Measurements from ENCODE around the gene ANKMY1.

Gene ANKMY1

DNA sequence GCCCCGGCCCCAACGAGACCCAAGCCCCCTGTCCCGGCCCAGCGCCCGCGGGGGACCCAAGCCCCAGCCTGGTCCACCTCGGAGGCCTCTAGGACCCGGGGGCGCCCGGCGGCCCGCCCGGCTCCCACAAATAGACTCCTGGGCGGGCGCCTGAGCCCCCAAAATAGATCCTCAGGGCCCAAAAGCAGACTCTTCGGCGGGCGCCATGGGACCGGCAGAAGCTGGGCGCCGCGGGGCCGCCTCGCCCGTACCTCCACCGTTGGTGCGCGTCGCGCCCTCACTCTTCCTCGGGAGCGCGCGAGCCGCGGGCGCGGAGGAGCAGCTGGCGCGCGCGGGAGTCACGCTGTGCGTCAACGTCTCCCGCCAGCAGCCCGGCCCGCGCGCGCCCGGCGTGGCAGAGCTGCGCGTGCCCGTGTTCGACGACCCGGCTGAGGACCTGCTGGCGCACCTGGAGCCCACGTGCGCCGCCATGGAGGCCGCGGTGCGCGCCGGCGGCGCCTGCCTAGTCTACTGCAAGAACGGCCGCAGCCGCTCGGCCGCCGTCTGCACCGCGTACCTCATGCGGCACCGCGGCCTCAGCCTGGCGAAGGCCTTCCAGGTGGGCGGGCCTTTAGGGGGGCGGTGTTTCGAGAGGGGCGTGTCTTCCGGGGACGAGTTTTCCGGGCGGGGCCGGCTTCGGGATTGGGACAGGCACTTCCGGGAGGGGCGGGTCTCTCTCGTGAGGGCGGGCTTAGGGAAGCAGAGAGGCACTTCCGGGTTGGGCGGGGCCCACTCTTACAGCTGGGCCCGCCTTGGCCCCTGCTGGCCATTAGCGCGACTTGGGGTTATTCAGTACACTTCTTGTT, 2.9 kb upstream of the ANKMY1 start:
- Histone ChIP-seq H3K27me3 (ENCODE audit: control insufficient read depth, insufficient read depth, low read length, poor library complexity, severe bottlenecking) (peaks cover 28% of the 10 kb centered on the region), H3K36me3 (ENCODE audit: control insufficient read depth, insufficient read depth, low read length) (no peaks in the 10 kb centered on the region), H3K27ac (ENCODE audit: insufficient read depth, low read depth, low read length, poor library complexity, severe bottlenecking) (peak overlapping the region; percentile 47), H3K4me3 (ENCODE audit: insufficient read depth, low read depth, low read length) (peak overlapping the region; percentile 74), H3K4me1 (ENCODE audit: control insufficient read depth, insufficient read depth, low read length) (peaks cover under 1% of the 10 kb centered on the region), H3K9me3 (ENCODE audit: control insufficient read depth, low read length) (no peaks in the 10 kb centered on the region)
- WGBS, 2 experiments, result 0% methylated on average over 101 of the region's 101 CpGs

DNA sequence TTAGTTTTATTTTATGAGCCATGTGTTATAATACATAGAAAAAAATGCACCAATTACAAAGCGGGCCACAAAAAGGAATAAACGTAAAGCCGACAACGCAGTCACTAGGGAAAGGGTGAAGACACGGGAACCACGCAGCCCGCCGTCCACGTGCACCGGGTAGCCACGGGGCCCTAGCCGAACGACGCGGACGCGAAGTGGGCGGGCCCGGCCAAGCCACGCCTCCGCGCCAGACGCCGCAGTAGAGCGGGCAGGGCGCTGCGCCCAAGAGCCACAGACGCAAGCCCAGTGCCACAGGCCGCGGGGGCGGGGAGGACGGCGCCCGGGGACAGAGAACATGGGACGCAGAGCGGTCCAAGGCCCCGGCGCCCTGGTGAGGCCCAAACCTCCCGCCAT, 2.3 kb upstream of the ANKMY1 start, which contains the start of gene DUSP28:
TSS of gene DUSP28 (plus strand) at position 274 of the 396 bp plus-strand sequence. CDS start 328 bp downstream, outside the sequence.
- peaks cover 28% of the 10 kb centered on the region for H3K27me3 ChIP-seq (ENCODE audit: control insufficient read depth, insufficient read depth, low read length, poor library complexity, severe bottlenecking)
- H3K27ac ChIP-seq (ENCODE audit: insufficient read depth, low read depth, low read length, poor library complexity, severe bottlenecking), result peak within 1 kb of the TSS; percentile 47
- WGBS, 2 experiments, result 1% methylated on average over 39 of the region's 39 CpGs
- H3K4me3 ChIP-seq (ENCODE audit: insufficient read depth, low read depth, low read length), result peak within 1 kb of the TSS; percentile 74
- no peaks in the 10 kb centered on the region for H3K36me3 ChIP-seq (ENCODE audit: control insufficient read depth, insufficient read depth, low read length)
- H3K4me1 ChIP-seq (ENCODE audit: control insufficient read depth, insufficient read depth, low read length), result no peaks in the 10 kb centered on the region
- H3K9me3 ChIP-seq (ENCODE audit: control insufficient read depth, low read length), result no peaks in the 10 kb centered on the region

DNA sequence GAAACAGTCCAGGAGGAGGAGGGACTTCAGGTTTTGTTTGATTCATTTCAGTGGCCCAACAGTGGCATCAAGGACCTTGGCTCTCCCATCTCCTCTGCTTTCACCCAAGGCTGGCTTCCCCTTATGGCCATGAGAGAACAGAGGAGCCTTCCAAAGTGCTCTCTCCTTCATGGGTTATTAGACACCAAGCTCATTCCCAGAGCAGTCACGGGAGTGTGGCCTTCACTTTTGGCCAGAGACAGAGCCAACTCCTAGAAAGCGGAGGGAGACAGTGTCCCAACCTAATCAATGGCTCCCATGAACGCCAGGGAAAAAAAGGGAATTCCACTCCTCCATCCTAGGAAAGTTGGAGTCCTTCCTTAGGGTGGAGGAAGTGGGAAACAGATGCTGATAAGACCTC, 1.5 kb upstream of the ANKMY1 start:
- no peaks in the 10 kb centered on the region for H3K4me1 ChIP-seq (ENCODE audit: control insufficient read depth, insufficient read depth, low read length)
- H3K4me3 ChIP-seq (ENCODE audit: insufficient read depth, low read depth, low read length), result no peak overlapping the region
- no peaks in the 10 kb centered on the region for H3K9me3 ChIP-seq (ENCODE audit: control insufficient read depth, low read length)
- no peak overlapping the region for H3K27ac ChIP-seq (ENCODE audit: insufficient read depth, low read depth, low read length, poor library complexity, severe bottlenecking)
- peaks cover 28% of the 10 kb centered on the region for H3K27me3 ChIP-seq (ENCODE audit: control insufficient read depth, insufficient read depth, low read length, poor library complexity, severe bottlenecking)
- WGBS, 2 experiments, result 92 to 94% methylated on average over 3 of the region's 3 CpGs
- H3K36me3 ChIP-seq (ENCODE audit: control insufficient read depth, insufficient read depth, low read length), result no peaks in the 10 kb centered on the region

DNA sequence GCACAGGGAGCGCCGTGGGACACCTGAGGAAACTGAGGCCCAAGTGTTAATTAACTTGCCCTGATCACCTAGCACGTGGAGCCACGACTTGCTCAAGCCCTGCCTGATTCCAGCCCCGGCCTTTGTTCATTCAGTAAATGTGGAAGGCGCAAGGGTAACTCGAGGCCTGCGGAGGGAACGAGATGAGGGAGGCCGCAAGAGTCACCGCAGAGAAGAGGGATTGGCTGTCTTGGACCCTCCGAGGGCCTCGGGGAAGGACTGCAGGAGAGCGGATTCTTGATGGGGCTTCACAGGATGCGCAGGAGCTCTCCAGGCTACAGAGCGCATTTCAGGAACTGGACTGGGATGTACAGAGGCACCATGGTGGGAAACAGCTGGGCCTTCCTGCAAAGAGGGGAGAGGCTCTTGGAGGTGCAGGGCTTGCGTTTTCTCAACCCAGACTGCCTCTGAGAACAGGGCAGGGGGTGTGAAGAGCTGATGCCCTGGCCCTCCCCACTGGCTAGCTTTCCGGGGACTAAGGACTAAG, 511 bp upstream of the ANKMY1 start:
- Histone ChIP-seq H3K27me3 (ENCODE audit: control insufficient read depth, insufficient read depth, low read length, poor library complexity, severe bottlenecking) (peaks cover 28% of the 10 kb centered on the region), H3K36me3 (ENCODE audit: control insufficient read depth, insufficient read depth, low read length) (no peaks in the 10 kb centered on the region), H3K4me3 (ENCODE audit: insufficient read depth, low read depth, low read length) (peak overlapping the region; percentile 25), H3K27ac (ENCODE audit: insufficient read depth, low read depth, low read length, poor library complexity, severe bottlenecking) (no peak overlapping the region), H3K9me3 (ENCODE audit: control insufficient read depth, low read length) (no peaks in the 10 kb centered on the region), H3K4me1 (ENCODE audit: control insufficient read depth, insufficient read depth, low read length) (no peaks in the 10 kb centered on the region)
- 67 to 71% methylated on average over 18 of the region's 18 CpGs for WGBS, 2 experiments

DNA sequence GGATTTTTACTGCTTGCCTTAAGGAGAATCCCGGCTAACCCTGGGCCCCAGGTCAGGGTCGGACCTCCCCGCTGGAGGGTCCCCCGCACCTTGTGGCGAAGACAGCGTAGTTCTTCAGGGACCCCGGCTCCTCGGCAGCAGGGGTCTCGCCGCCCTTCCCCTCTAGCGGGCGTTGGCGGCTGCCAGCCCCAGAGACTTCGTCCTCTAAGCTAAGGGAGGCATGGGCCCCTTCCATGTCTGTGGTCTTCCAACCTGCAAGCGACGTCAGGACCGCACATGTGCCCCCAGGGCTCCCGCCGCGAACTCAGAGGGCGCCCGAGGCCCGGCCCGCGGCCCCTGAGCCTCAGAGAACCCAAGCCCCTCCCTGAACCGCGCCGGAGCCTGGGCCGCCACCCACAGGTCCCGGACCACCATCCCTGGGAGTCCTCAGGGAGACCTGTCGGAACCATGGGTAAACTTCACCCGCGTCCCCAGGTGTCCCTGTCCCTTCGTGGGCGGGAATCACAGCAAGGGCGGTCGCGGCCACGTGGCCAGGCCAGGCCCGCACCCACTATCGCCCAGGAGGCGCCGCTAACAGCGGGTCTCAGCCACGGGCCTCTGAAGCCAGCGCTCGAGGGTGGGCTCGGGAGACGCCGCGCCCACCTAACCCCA, 562 bp downstream of the ANKMY1 start:
- Histone ChIP-seq H3K4me3 (ENCODE audit: insufficient read depth, low read depth, low read length) (peak overlapping the region; percentile 32), H3K36me3 (ENCODE audit: control insufficient read depth, insufficient read depth, low read length) (no peaks in the 10 kb centered on the region), H3K27me3 (ENCODE audit: control insufficient read depth, insufficient read depth, low read length, poor library complexity, severe bottlenecking) (peaks cover 28% of the 10 kb centered on the region), H3K4me1 (ENCODE audit: control insufficient read depth, insufficient read depth, low read length) (no peaks in the 10 kb centered on the region), H3K27ac (ENCODE audit: insufficient read depth, low read depth, low read length, poor library complexity, severe bottlenecking) (no peak overlapping the region), H3K9me3 (ENCODE audit: control insufficient read depth, low read length) (no peaks in the 10 kb centered on the region)
- WGBS, 2 experiments, result 63% methylated on average over 51 of the region's 51 CpGs

DNA sequence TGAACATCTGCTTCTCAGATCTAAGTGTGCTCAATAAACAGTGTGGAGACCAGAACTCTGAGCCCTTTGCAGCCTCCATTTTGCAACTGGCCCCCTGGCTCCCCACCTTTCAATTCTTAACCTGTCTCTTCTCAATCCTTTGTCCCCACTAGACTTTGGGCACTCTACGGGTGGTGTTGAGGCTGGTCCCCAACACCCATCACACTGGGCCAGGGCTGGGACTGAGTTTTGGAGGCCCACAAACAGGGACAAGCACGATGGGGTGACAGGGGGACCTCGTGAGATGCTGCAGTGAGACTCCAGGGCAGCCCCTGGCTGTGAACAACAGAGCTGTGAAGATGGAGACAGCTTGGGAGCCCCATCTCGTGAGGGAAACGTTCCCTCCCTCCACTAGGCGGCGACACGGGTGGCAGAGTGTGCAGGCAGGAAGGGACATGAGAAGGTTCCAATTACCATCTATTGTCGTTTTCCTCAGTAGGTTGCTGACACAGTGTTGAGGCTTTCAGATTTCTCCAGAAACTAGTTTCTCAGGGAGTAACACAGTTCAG, 1.2 kb downstream of the ANKMY1 start:
- Histone ChIP-seq H3K27ac (ENCODE audit: insufficient read depth, low read depth, low read length, poor library complexity, severe bottlenecking) (no peak overlapping the region), H3K9me3 (ENCODE audit: control insufficient read depth, low read length) (no peaks in the 10 kb centered on the region), H3K4me1 (ENCODE audit: control insufficient read depth, insufficient read depth, low read length) (no peaks in the 10 kb centered on the region), H3K27me3 (ENCODE audit: control insufficient read depth, insufficient read depth, low read length, poor library complexity, severe bottlenecking) (peaks cover 28% of the 10 kb centered on the region), H3K36me3 (ENCODE audit: control insufficient read depth, insufficient read depth, low read length) (peaks cover under 1% of the 10 kb centered on the region), H3K4me3 (ENCODE audit: insufficient read depth, low read depth, low read length) (no peak overlapping the region)
- 49 to 51% methylated on average over 9 of the region's 9 CpGs for WGBS, 2 experiments

DNA sequence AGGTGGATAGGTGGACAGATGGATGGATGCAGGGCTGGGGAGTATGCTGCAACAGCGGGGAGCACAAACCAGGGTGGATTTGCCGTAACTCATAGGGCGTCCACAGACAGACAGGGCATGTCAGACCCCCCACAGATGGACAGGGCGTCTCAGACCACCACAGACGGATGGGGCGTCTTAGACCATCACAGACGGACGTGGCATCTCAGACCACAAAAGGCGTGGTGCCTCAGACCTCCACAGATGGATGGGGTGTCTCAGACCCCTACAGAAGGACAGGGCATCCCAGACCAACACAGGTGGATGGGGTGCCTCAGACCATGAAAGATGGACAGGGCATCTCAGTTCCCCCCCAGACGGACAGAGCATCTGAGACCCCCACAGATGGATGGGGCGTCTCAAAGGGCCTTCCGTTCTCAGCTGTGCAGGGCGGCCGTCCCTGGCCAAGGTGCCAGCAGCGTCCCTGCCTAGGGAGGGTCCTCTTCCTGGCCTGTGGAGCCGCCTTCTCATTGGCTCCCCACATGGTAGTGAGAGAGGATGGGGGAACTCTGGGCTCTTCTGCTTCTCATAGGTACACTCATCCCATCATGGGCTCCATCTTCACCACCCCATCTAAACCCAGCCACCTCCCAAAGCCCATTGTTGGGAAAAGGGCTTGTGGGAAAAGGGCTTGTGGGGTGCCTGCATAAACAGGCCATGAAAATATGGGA, 2.1 kb downstream of the ANKMY1 start:
- Histone ChIP-seq H3K9me3 (ENCODE audit: control insufficient read depth, low read length) (no peaks in the 10 kb centered on the region), H3K27ac (ENCODE audit: insufficient read depth, low read depth, low read length, poor library complexity, severe bottlenecking) (no peak overlapping the region), H3K4me3 (ENCODE audit: insufficient read depth, low read depth, low read length) (no peak overlapping the region), H3K27me3 (ENCODE audit: control insufficient read depth, insufficient read depth, low read length, poor library complexity, severe bottlenecking) (peaks cover 28% of the 10 kb centered on the region), H3K36me3 (ENCODE audit: control insufficient read depth, insufficient read depth, low read length) (peaks cover 5% of the 10 kb centered on the region), H3K4me1 (ENCODE audit: control insufficient read depth, insufficient read depth, low read length) (no peaks in the 10 kb centered on the region)
- WGBS, 2 experiments, result 88% methylated on average over 15 to 16 of the region's 16 CpGs

DNA sequence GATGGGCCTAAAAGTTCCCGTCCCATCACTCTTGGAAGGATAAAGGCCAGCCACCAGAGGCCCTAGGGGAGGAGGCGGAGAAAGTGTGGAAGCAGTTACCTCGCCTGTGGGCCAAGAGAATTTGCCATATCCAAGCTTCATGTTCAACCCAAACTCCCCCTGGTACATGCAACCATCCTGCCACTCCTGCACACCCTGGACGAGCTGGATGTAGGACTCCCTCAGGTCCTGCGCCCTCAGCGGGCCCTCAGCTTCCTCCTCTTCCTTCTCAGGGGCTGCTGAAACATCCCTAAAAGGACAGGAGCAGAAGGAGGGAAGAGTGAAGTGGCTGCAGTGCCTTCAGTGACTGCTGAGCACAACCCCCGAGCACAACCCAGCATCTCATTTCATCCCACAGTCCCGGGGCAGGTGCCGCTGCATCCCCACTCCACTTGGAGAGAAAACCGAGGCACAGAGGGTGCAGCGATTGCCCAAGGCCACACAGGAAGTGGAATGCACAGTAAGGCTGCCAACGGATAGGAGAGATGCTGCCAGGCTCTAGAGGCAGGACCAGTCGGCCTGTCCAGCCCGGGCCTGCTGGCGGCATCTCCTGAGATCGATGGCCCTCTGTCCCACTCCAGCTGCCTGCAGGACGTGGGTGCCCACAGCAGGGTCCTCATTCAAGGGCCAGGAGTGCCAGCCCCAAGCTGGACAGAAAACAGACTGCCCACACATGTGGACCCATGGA, 2.9 kb downstream of the ANKMY1 start:
- Histone ChIP-seq H3K4me3 (ENCODE audit: insufficient read depth, low read depth, low read length) (no peak overlapping the region), H3K27me3 (ENCODE audit: control insufficient read depth, insufficient read depth, low read length, poor library complexity, severe bottlenecking) (peaks cover 28% of the 10 kb centered on the region), H3K36me3 (ENCODE audit: control insufficient read depth, insufficient read depth, low read length) (peaks cover 5% of the 10 kb centered on the region), H3K4me1 (ENCODE audit: control insufficient read depth, insufficient read depth, low read length) (no peaks in the 10 kb centered on the region), H3K27ac (ENCODE audit: insufficient read depth, low read depth, low read length, poor library complexity, severe bottlenecking) (no peak overlapping the region), H3K9me3 (ENCODE audit: control insufficient read depth, low read length) (no peaks in the 10 kb centered on the region)
- 91 to 94% methylated on average over 17 of the region's 17 CpGs for WGBS, 2 experiments

DNA sequence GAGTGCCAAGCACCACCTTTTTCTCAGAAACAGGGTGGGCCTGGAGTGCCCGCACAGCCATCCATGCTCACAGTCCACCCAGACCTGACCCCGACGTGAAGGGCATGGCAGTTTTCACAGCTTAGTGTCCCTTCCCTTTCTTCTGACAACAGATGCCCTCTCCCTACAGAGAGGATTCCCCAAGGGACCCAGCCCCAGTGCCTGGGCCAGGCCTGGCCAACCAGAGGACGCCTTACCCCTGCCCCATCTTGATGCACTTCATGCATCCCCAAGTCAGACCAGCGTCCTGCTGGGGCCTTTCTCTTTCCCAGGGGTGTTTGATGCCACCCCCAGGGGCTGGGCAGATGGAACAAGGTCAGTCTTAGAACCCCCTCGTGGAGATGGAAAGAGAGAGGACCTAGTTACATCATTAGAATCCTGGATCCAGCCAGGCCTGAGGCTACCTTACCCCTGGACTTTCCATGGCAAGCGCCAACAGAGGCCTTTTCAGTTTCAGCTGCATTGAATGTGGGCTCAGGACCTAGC, 3.8 kb downstream of the ANKMY1 start:
- Histone ChIP-seq H3K4me1 (ENCODE audit: control insufficient read depth, insufficient read depth, low read length) (no peaks in the 10 kb centered on the region), H3K27me3 (ENCODE audit: control insufficient read depth, insufficient read depth, low read length, poor library complexity, severe bottlenecking) (peaks cover 19% of the 10 kb centered on the region), H3K9me3 (ENCODE audit: control insufficient read depth, low read length) (no peaks in the 10 kb centered on the region), H3K4me3 (ENCODE audit: insufficient read depth, low read depth, low read length) (no peak overlapping the region), H3K36me3 (ENCODE audit: control insufficient read depth, insufficient read depth, low read length) (peaks cover 5% of the 10 kb centered on the region), H3K27ac (ENCODE audit: insufficient read depth, low read depth, low read length, poor library complexity, severe bottlenecking) (no peak overlapping the region)
- WGBS, 2 experiments, result 89 to 93% methylated on average over 7 of the region's 7 CpGs

Data from ectodermal cell (in vitro differentiated cells).